GM12874 (cell line): ENCODE data around the gene TRIM17.

Source experiments
- CTCF ChIP-seq: IDR thresholded peaks from 2 replicates; pipeline ENCODE4 v1.5.1; 2011; ENCODE audit warnings: low read depth, mild to moderate bottlenecking, control low read depth, low read length, moderate library complexity; ENCODE audit not compliant: insufficient read depth

Gene TRIM17

GRCh38 chr1:228373681-228374571 lies 42.7 kb downstream of the TRIM17 start:
- TF ChIP-seq CTCF = no peak

- no peak for TF ChIP-seq CTCF
These were observed 43.5 kb downstream of the TRIM17 start for GRCh38 chr1:228373004-228373680.

- TF ChIP-seq CTCF = no peak
These were observed 44.3 kb downstream of the TRIM17 start for GRCh38 chr1:228372183-228373003.

- no peak for TF ChIP-seq CTCF
These were observed 44.9 kb downstream of the TRIM17 start for GRCh38 chr1:228371741-228372182.

GRCh38 chr1:228370941-228371740 lies 45.5 kb downstream of the TRIM17 start:
- no peak for TF ChIP-seq CTCF

GRCh38 chr1:228370439-228370940 lies 46.2 kb downstream of the TRIM17 start:
- TF ChIP-seq CTCF = no peak
